Activated CD8-positive, alpha-beta memory T cell treated with anti-CD3 and anti-CD28 coated beads, Interleukin-2, amount 10 ng/mL, durations not matched to agents 7 days and 5 days (primary cell): ENCODE data around the gene ZNF500. TPM values are rescaled to one million over a fixed set of nuclear protein-coding genes. Genes with fewer than 3 reads are reported as not detected.

Experiments
- ATAC-seq: fragments of 150-1000 bp; cut with Tn5 transposase; one replicate; pipeline ENCODE4 v1.10.0; 2021; ENCODE audit warnings: moderate library complexity
- CTCF ChIA-PET: fragments of 350-600 bp; sonication (Branson Sonifier 250); formaldehyde crosslinking; loops from one replicate; lab custom pipeline; 2021; ENCODE audit warnings: antibody characterized with exemption; lab: Charles Lee
- DNase-seq: peaks from one replicate; pipeline ENCODE4 v3.0.0-alpha.2; 2020
- H3K27ac Mint-ChIP-seq: one replicate; pipeline ENCODE4 v1.8.0; 2021; ENCODE audit warnings: mild to moderate bottlenecking, mixed read lengths
- H3K27me3 Mint-ChIP-seq: one replicate; pipeline ENCODE4 v1.8.0; 2021; ENCODE audit warnings: mixed read lengths
- H3K36me3 Mint-ChIP-seq: one replicate; pipeline ENCODE4 v1.8.0; 2021; ENCODE audit warnings: mild to moderate bottlenecking, mixed read lengths
- H3K4me1 Mint-ChIP-seq: one replicate; pipeline ENCODE4 v1.8.0; 2021; ENCODE audit warnings: mixed read lengths
- H3K4me3 Mint-ChIP-seq: one replicate; pipeline ENCODE4 v1.8.0; 2021; ENCODE audit warnings: mild to moderate bottlenecking, moderate library complexity, mixed read lengths
- H3K9me3 Mint-ChIP-seq: one replicate; pipeline ENCODE4 v1.8.0; 2022; ENCODE audit warnings: low read depth, mixed read lengths
- total RNA-seq, 2 experiments: library from RNA; stranded (reverse); gene quantifications; one replicate each; pipeline ENCODE4 v1.2.3, GENCODE V29; 2021

ZNF500 gene
- total RNA-seq, 2 experiments from 2014 or later: 10.4 to 12.2 TPM

GRCh38 chr16:4801962-4802658, 35.1 kb upstream of the ZNF500 start, which contains the start of gene ROGDI:
TSS of gene ROGDI (minus strand) at chr16:4802633. CDS start at chr16:4802571, 62 bp downstream.
- ATAC-seq: peak; percentile 59
- H3K4me3 Mint-ChIP-seq: peak within 1 kb of the TSS; percentile 77
- no peaks in the 10 kb centered on the region for H3K27me3 Mint-ChIP-seq
- peaks cover 10% of the 10 kb centered on the region for H3K4me1 Mint-ChIP-seq
- no peaks in the 10 kb centered on the region for H3K9me3 Mint-ChIP-seq
- CTCF ChIA-PET: interaction anchor here (0.8 to 2.7 kb wide), 5 partner anchors 10 to 154 kb away, joined by 3 to 12 read pairs (median 3); no protein-coding TSS in a partner anchor
- peak; percentile 85 for DNase-seq
- peak within 1 kb of the TSS; percentile 72 for H3K27ac Mint-ChIP-seq
- peaks cover 4% of the 10 kb centered on the region for H3K36me3 Mint-ChIP-seq

- peak overlapping the region; percentile 57 for H3K27ac Mint-ChIP-seq
- H3K36me3 Mint-ChIP-seq: peaks cover 2% of the 10 kb centered on the region
Measured at GRCh38 chr16:4801051-4801961, 34.3 kb upstream of the ZNF500 start.

DNA sequence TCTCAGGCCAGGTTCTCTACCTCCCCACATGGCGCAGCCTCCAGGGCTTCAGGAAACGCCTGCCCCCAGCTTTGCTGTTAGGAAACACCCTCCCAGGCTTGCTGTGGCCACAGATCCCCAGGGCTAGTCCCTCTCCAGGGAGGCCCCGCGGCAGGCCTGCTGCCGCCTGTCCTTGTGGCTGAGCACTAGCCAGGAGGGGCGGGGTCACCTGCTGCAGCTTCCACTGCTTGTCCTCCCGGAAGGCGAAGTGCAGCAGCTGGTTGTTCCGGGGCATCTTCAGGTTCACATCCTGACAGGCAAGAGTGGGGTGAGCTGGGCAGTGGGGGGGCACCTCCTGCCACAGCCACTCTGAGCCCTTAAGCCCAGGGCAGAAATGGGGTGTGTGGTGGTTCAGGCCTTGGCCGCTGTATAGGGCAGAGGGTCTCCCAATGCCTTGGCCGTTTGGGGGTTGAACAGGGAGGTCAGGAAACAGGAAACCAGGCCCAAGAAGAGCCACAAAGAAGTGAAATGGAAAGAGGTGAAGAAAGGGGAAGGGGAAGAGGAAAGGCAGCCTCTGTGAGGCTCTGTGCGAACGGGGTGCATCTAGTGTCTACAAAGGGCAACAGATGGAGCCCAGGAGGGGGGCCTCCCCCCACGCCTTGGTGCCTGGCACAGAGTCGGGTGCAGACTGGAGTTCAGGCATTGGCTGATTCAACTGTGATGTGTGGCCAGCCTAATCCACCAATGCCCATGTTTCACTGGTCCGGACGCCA, 33.5 kb upstream of the ZNF500 start:
- CTCF ChIA-PET: interaction anchor here (0.5 to 2.7 kb wide), 2 partner anchors 32 to 33 kb away, joined by 3 to 12 read pairs; no protein-coding TSS in a partner anchor
- Mint-ChIP-seq H3K27ac (no peak overlapping the region), H3K9me3 (no peaks in the 10 kb centered on the region), H3K36me3 (peaks cover 2% of the 10 kb centered on the region), H3K4me3 (no peak overlapping the region), H3K4me1 (peaks cover 10% of the 10 kb centered on the region), H3K27me3 (no peaks in the 10 kb centered on the region)
- DNase-seq (no peak), ATAC-seq (no peak)

More at GRCh38 chr16:4801051-4801961, 34.3 kb upstream of the ZNF500 start:
- Mint-ChIP-seq H3K27me3 (no peaks in the 10 kb centered on the region), H3K9me3 (no peaks in the 10 kb centered on the region), H3K4me3 (peak overlapping the region; percentile 77), H3K4me1 (peaks cover 10% of the 10 kb centered on the region)
- no peak for ATAC-seq
- no peak for DNase-seq
- CTCF ChIA-PET: interaction anchor here (0.5 to 2.7 kb wide), 3 partner anchors 32 to 155 kb away, joined by 3 to 12 read pairs (median 3); no protein-coding TSS in a partner anchor

- CTCF ChIA-PET: no interaction called here
- no peak overlapping the region for H3K4me3 Mint-ChIP-seq
- no peaks in the 10 kb centered on the region for H3K9me3 Mint-ChIP-seq
- no peak overlapping the region for H3K27ac Mint-ChIP-seq
- DNase-seq: no peak
- H3K27me3 Mint-ChIP-seq: no peaks in the 10 kb centered on the region
- H3K36me3 Mint-ChIP-seq: no peaks in the 10 kb centered on the region
- peaks cover 10% of the 10 kb centered on the region for H3K4me1 Mint-ChIP-seq
- ATAC-seq: no peak
Measured at GRCh38 chr16:4799171-4799855, 32.4 kb upstream of the ZNF500 start.

DNA sequence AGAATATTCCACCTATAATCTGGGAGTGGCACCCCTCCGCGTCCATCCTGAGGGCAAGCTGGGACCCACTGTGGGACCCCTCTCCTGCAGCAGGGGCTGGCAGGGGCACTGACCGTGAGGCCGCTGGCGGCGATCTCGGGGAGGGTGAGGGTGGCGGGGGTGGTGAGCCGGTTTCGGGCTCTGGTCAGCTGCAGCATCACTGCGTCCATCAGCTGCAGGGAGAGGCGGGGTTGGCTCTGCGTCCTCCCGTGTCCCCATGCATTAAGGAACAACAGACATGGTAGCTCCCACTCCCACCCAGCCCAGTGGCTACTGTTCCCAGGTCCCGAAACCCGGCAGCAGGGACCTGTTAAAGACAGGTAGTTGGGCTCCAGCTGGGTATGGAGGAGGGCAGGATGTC, 31.5 kb upstream of the ZNF500 start:
- DNase-seq (no peak), ATAC-seq (no peak)
- H3K4me3 Mint-ChIP-seq: no peak overlapping the region
- peaks cover 8% of the 10 kb centered on the region for H3K4me1 Mint-ChIP-seq
- CTCF ChIA-PET: no interaction called here
- no peaks in the 10 kb centered on the region for H3K27me3 Mint-ChIP-seq
- no peaks in the 10 kb centered on the region for H3K36me3 Mint-ChIP-seq
- H3K9me3 Mint-ChIP-seq: no peaks in the 10 kb centered on the region
- no peak overlapping the region for H3K27ac Mint-ChIP-seq

- Mint-ChIP-seq H3K9me3 (no peaks in the 10 kb centered on the region), H3K4me1 (peaks cover 5% of the 10 kb centered on the region), H3K36me3 (no peaks in the 10 kb centered on the region), H3K4me3 (no peak overlapping the region), H3K27ac (no peak overlapping the region), H3K27me3 (no peaks in the 10 kb centered on the region)
- ATAC-seq (no peak), DNase-seq (no peak)
- CTCF ChIA-PET: no interaction called here
Measured at GRCh38 chr16:4797805-4798252, 30.9 kb upstream of the ZNF500 start.

DNA sequence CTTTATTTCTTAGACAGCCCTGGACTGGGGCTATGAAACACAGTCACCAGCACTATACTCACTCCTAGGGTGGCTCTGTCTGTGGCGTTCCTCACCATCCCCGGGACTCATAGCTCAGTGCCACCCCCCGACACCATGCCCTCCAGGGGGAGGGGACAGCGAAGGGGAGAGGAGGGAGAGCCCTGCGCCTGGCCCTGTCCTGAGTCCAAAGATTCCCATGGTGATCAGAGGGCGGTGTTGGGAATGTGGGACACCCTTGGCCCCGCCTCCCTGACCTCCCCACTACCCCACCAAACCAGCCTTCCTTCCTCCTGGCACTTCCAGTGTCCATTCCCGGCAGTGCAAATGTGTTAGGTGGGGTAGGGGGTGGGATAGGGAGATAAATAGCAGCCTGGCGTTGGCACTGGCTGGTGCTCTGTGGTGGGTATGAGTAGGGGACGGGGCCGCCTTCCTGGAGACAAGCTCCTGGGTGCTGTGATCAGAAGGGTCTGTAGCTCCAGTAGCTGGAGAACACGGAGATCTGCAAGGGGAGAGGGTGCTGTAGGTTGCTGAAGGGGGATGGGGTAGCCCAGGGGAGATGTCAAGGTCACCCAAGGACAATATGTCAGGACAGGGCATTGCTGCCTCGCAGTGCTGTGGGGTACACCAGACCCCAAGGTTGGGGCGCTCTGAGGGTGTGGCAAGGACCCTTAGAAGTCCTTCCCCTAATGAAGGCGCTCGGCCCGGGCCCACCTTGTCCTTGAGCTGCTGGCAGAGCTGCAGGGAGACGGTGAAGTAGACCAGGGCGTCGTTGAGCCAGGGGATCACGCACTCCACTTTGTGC, 30.2 kb upstream of the ZNF500 start:
- no peaks in the 10 kb centered on the region for H3K9me3 Mint-ChIP-seq
- H3K27me3 Mint-ChIP-seq: no peaks in the 10 kb centered on the region
- CTCF ChIA-PET: no interaction called here
- no peak overlapping the region for H3K27ac Mint-ChIP-seq
- H3K4me3 Mint-ChIP-seq: no peak overlapping the region
- H3K4me1 Mint-ChIP-seq: peaks cover 5% of the 10 kb centered on the region
- DNase-seq: no peak
- H3K36me3 Mint-ChIP-seq: no peaks in the 10 kb centered on the region
- no peak for ATAC-seq

- no peaks in the 10 kb centered on the region for H3K9me3 Mint-ChIP-seq
- peaks cover 4% of the 10 kb centered on the region for H3K4me1 Mint-ChIP-seq
- DNase-seq: no peak
- CTCF ChIA-PET: no interaction called here
- H3K36me3 Mint-ChIP-seq: no peaks in the 10 kb centered on the region
- H3K27me3 Mint-ChIP-seq: no peaks in the 10 kb centered on the region
- no peak for ATAC-seq
- no peak overlapping the region for H3K27ac Mint-ChIP-seq
- H3K4me3 Mint-ChIP-seq: no peak overlapping the region
Measured at GRCh38 chr16:4795828-4796572, 29.0 kb upstream of the ZNF500 start.

DNA sequence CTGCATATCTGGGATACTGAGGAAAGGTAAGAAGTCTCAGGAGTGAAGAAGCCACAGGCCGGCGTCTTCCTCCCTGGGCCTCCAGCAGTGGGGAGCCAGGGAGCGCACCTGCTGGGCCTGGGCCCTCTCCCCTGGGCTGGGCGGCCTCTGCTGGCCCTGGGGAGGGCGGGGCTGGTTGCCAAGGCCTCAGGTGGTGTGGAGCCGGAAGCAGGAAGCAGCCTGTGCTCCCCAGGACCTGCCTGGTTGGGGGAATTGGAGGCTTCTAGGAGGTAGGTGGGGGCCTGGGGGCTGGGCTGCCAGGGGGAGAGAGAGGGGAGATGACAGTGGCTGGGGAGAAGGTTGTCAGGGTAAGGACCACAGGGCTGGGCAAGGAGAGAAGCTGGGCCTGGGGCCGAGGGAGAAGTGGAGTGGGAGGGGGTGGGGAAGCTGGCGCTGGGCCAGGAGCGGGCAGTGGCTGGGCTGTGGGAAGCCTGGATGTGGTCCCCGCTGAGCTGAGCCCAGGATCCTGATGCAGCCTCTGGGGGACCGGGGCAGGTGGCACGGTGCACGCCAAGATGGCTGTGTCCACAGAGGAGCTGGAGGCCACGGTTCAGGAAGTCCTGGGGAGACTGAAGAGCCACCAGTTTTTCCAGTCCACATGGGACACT, 28.3 kb upstream of the ZNF500 start, which contains the start of gene SMIM22:
Gene SMIM22 (plus strand): TSS at position 189 of the 647 bp plus-strand sequence. CDS start 366 bp downstream, at position 555.
- ATAC-seq: no peak
- Mint-ChIP-seq H3K4me3 (no peak within 1 kb of the TSS), H3K36me3 (no peaks in the 10 kb centered on the region), H3K4me1 (peaks cover 6% of the 10 kb centered on the region), H3K27me3 (no peaks in the 10 kb centered on the region), H3K9me3 (no peaks in the 10 kb centered on the region), H3K27ac (no peak within 1 kb of the TSS)
- no peak for DNase-seq
- CTCF ChIA-PET: no interaction called here

- ATAC-seq: no peak
- Mint-ChIP-seq H3K4me1 (peaks cover 6% of the 10 kb centered on the region), H3K4me3 (no peak overlapping the region), H3K9me3 (no peaks in the 10 kb centered on the region), H3K27ac (no peak overlapping the region), H3K36me3 (no peaks in the 10 kb centered on the region), H3K27me3 (no peaks in the 10 kb centered on the region)
- no peak for DNase-seq
- CTCF ChIA-PET: no interaction called here
Measured at GRCh38 chr16:4792951-4793513, 26.1 kb upstream of the ZNF500 start.

DNA sequence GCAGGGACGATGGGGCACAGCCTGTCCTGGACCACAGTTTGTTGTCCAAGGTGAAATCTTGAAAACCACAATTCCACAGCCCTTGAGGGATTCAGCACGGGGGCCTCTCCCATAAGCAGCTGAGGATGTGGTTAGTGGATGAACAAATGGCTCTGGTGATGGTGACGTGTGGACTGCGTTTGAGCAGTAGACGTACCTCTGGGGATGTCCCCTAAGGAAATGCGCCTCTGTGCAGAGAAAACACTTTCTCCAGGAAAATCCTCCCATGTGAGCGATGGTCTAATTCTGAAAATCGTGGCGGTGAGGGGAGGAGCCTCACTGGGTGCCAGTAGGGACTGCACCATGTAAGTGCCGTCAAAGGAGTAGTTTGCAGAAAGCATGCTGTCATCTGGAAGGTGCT, 23.9 kb upstream of the ZNF500 start:
- Mint-ChIP-seq H3K4me1 (peaks cover 6% of the 10 kb centered on the region), H3K4me3 (no peak overlapping the region), H3K27ac (no peak overlapping the region), H3K9me3 (no peaks in the 10 kb centered on the region), H3K27me3 (no peaks in the 10 kb centered on the region), H3K36me3 (no peaks in the 10 kb centered on the region)
- no peak for ATAC-seq
- CTCF ChIA-PET: no interaction called here
- no peak for DNase-seq
